Endothelial cell of umbilical vein (primary cell): ENCODE data around the gene TMEM213.

Experiments
- GATA2 ChIP-seq: IDR thresholded peaks from 2 replicates; pipeline ENCODE4 v1.7.0; 2011; ENCODE audit warnings: low read depth, mild to moderate bottlenecking, moderate library complexity, mixed read lengths, low read length; ENCODE audit not compliant: insufficient read length, insufficient read depth
- POLR2A ChIP-seq: IDR thresholded peaks from 2 replicates; pipeline ENCODE4 v1.6.1; 2012; ENCODE audit warnings: low read depth, mild to moderate bottlenecking, control low read depth, low read length
- TF ChIP-seq, protein P1 (sequence below), 2 donors: IDR thresholded peaks; 1 replicate in 1 of 2; 2 replicates in 1 of 2; pipeline ENCODE4 v1.5.1; 2011; ENCODE audit warnings: low read length in 2 of 2, mild to moderate bottlenecking in 2 of 2, moderate library complexity in 2 of 2, control low read depth in 1 of 2, inconsistent platforms in 1 of 2, low read depth in 1 of 2; ENCODE audit not compliant: insufficient read depth in 1 of 2; ENCODE audit errors: extremely low read depth in 1 of 2

DNA sequence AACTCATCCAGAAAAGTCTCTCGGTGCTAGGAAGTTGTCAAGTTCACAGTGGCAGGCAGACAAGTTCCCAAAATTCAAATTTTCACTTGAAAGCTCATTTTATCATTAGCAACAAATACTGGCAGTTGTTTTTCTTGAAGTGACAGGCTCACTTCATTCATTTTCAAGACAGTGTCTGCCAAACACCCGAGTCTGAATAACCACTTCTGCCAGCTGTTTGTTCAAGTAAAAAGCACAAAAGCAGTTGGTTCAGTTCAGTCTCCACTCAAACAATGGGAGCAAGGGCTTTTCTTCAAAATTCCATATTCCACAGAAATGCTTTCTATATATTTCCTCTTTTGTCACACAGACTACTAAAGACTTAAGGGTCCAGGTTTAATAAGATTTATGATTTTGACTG lies 47.9 kb downstream of the TMEM213 start:
- no peak for TF ChIP-seq POLR2A
- no peak for TF ChIP-seq GATA2
- TF ChIP-seq, protein P1, sequence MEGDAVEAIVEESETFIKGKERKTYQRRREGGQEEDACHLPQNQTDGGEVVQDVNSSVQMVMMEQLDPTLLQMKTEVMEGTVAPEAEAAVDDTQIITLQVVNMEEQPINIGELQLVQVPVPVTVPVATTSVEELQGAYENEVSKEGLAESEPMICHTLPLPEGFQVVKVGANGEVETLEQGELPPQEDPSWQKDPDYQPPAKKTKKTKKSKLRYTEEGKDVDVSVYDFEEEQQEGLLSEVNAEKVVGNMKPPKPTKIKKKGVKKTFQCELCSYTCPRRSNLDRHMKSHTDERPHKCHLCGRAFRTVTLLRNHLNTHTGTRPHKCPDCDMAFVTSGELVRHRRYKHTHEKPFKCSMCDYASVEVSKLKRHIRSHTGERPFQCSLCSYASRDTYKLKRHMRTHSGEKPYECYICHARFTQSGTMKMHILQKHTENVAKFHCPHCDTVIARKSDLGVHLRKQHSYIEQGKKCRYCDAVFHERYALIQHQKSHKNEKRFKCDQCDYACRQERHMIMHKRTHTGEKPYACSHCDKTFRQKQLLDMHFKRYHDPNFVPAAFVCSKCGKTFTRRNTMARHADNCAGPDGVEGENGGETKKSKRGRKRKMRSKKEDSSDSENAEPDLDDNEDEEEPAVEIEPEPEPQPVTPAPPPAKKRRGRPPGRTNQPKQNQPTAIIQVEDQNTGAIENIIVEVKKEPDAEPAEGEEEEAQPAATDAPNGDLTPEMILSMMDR (IDR thresholded peaks at IDR 0.05; ENCODE audit: extremely low read depth in 1 of 2, insufficient read depth in 1 of 2, low read depth in 1 of 2, low read length in 2 of 2): no peak
